Nephron progenitor cell (in vitro differentiated cells): Measurements from ENCODE around the gene CACNA2D1.

ENCODE experiments used
- DNase-seq: peaks from one replicate; pipeline ENCODE4 v3.0.0; 2021
- H3K27ac Mint-ChIP-seq: 2 replicates; pipeline ENCODE4 v1.8.0; 2021; ENCODE audit warnings: mild to moderate bottlenecking, moderate library complexity, mixed read lengths
- H3K27me3 Mint-ChIP-seq: 2 replicates; pipeline ENCODE4 v1.8.0; 2021; ENCODE audit warnings: mild to moderate bottlenecking, low read depth, mixed read lengths; ENCODE audit not compliant: poor library complexity
- H3K36me3 Mint-ChIP-seq: 2 replicates; pipeline ENCODE4 v1.8.0; 2021; ENCODE audit warnings: low read depth, mixed read lengths
- H3K4me1 Mint-ChIP-seq: 2 replicates; pipeline ENCODE4 v1.8.0; 2021; ENCODE audit warnings: mixed read lengths
- H3K4me3 Mint-ChIP-seq: 2 replicates; pipeline ENCODE4 v1.8.0; 2021; ENCODE audit warnings: mild to moderate bottlenecking, moderate library complexity, mixed read lengths
- H3K9me3 Mint-ChIP-seq: 2 replicates; pipeline ENCODE4 v1.8.0; 2021; ENCODE audit warnings: mild to moderate bottlenecking, moderate library complexity, mixed read lengths
- CTCF ChIP-seq: fragments of 200-600 bp; sonication (generic); IDR thresholded peaks from 2 replicates; pipeline ENCODE4 v1.5.0; 2021; ENCODE audit warnings: antibody characterized with exemption

Gene CACNA2D1

GRCh38 chr7:82007315-82007714, 436.3 kb downstream of the CACNA2D1 start:
- Mint-ChIP-seq H3K36me3 (peaks cover 7% of the 10 kb centered on the region), H3K27ac (no peak overlapping the region), H3K27me3 (no peaks in the 10 kb centered on the region), H3K9me3 (no peaks in the 10 kb centered on the region), H3K4me1 (no peaks in the 10 kb centered on the region), H3K4me3 (no peak overlapping the region)
- no peak for DNase-seq
- no peak for TF ChIP-seq CTCF

GRCh38 chr7:82005056-82005455, 438.5 kb downstream of the CACNA2D1 start:
- no peak overlapping the region for H3K4me3 Mint-ChIP-seq
- H3K27ac Mint-ChIP-seq: no peak overlapping the region
- no peaks in the 10 kb centered on the region for H3K4me1 Mint-ChIP-seq
- DNase-seq: no peak
- no peaks in the 10 kb centered on the region for H3K9me3 Mint-ChIP-seq
- no peaks in the 10 kb centered on the region for H3K27me3 Mint-ChIP-seq
- H3K36me3 Mint-ChIP-seq: peaks cover 7% of the 10 kb centered on the region
- no peak for TF ChIP-seq CTCF

- Mint-ChIP-seq H3K36me3 (no peaks in the 10 kb centered on the region), H3K4me3 (no peak overlapping the region), H3K9me3 (no peaks in the 10 kb centered on the region), H3K27ac (no peak overlapping the region), H3K27me3 (no peaks in the 10 kb centered on the region), H3K4me1 (no peaks in the 10 kb centered on the region)
- no peak for TF ChIP-seq CTCF
- no peak for DNase-seq
These were observed 450.4 kb downstream of the CACNA2D1 start for GRCh38 chr7:81993186-81993585.

GRCh38 chr7:81990395-81990794, 453.2 kb downstream of the CACNA2D1 start:
- no peaks in the 10 kb centered on the region for H3K4me1 Mint-ChIP-seq

GRCh38 chr7:81986723-81987470, 456.7 kb downstream of the CACNA2D1 start:
- no peak for DNase-seq
- no peaks in the 10 kb centered on the region for H3K36me3 Mint-ChIP-seq
- no peaks in the 10 kb centered on the region for H3K9me3 Mint-ChIP-seq
- no peaks in the 10 kb centered on the region for H3K4me1 Mint-ChIP-seq
- H3K27me3 Mint-ChIP-seq: no peaks in the 10 kb centered on the region
- TF ChIP-seq CTCF: no peak
- H3K4me3 Mint-ChIP-seq: no peak overlapping the region
- no peak overlapping the region for H3K27ac Mint-ChIP-seq

More at GRCh38 chr7:81990395-81990794, 453.2 kb downstream of the CACNA2D1 start:
- Mint-ChIP-seq H3K27ac (no peak overlapping the region), H3K27me3 (no peaks in the 10 kb centered on the region), H3K4me3 (no peak overlapping the region), H3K9me3 (no peaks in the 10 kb centered on the region), H3K36me3 (no peaks in the 10 kb centered on the region)
- DNase-seq: no peak
- no peak for TF ChIP-seq CTCF

- H3K36me3 Mint-ChIP-seq: peaks cover 14% of the 10 kb centered on the region
- H3K9me3 Mint-ChIP-seq: no peaks in the 10 kb centered on the region
- DNase-seq: no peak
- no peak for TF ChIP-seq CTCF
- H3K27ac Mint-ChIP-seq: no peak overlapping the region
- peaks cover 23% of the 10 kb centered on the region for H3K4me1 Mint-ChIP-seq
- H3K4me3 Mint-ChIP-seq: no peak overlapping the region
- H3K27me3 Mint-ChIP-seq: no peaks in the 10 kb centered on the region
These were observed 460.2 kb downstream of the CACNA2D1 start for GRCh38 chr7:81983406-81983805.
